GM19240 (cell line): ENCODE results near the gene DGKI.
A peak's percentile ranks its signal among the peaks of the same experiment; 100 is the strongest.
"Not testable (repeated sequence)": the region's sequence is repeated elsewhere in the genome, so short reads cannot be mapped to it uniquely, and the experiment has no call there.

Source experiments
- DNase-seq: peaks from one replicate; pipeline ENCODE4 v3.0.0; 2011; ENCODE audit warnings: low spot score; ENCODE audit not compliant: insufficient read length

The DGKI gene

GRCh38 chr7:137480401-137480800 lies 366.4 kb downstream of the DGKI start:
- DNase-seq: no peak

- no peak for DNase-seq
These were observed 369.8 kb downstream of the DGKI start for GRCh38 chr7:137476937-137477336.

- no peak for DNase-seq
These were observed 370.8 kb downstream of the DGKI start for GRCh38 chr7:137475966-137476365.

GRCh38 chr7:137474540-137475026 lies 372.2 kb downstream of the DGKI start:
- DNase-seq: no peak

GRCh38 chr7:137471128-137471527 lies 375.6 kb downstream of the DGKI start:
- no peak for DNase-seq

- DNase-seq: no peak
These were observed 376.9 kb downstream of the DGKI start for GRCh38 chr7:137469858-137470257.

GRCh38 chr7:137469191-137469811 lies 377.5 kb downstream of the DGKI start:
- DNase-seq: no peak

GRCh38 chr7:137462847-137463246 lies 383.9 kb downstream of the DGKI start:
- no peak for DNase-seq

- DNase-seq: no peak
These were observed 384.6 kb downstream of the DGKI start for GRCh38 chr7:137462074-137462715.

GRCh38 chr7:137458399-137458798 lies 388.4 kb downstream of the DGKI start:
- DNase-seq: no peak

GRCh38 chr7:137454767-137455166 lies 392.0 kb downstream of the DGKI start:
- DNase-seq: no peak

- peak; percentile 4 for DNase-seq
These were observed 392.5 kb downstream of the DGKI start for GRCh38 chr7:137454246-137454724.

- no peak for DNase-seq
These were observed 393.4 kb downstream of the DGKI start for GRCh38 chr7:137453356-137453755.

- DNase-seq: no peak
These were observed 397.8 kb downstream of the DGKI start for GRCh38 chr7:137449016-137449415.

GRCh38 chr7:137448572-137448971 lies 398.2 kb downstream of the DGKI start:
- DNase-seq: not testable (repeated sequence)

GRCh38 chr7:137446025-137446424 lies 400.7 kb downstream of the DGKI start:
- DNase-seq: no peak

GRCh38 chr7:137445268-137445667 lies 401.5 kb downstream of the DGKI start:
- no peak for DNase-seq

GRCh38 chr7:137443616-137444015 lies 403.2 kb downstream of the DGKI start:
- DNase-seq: no peak

GRCh38 chr7:137441451-137441850 lies 405.3 kb downstream of the DGKI start:
- DNase-seq: no peak

GRCh38 chr7:137439829-137440825 lies 406.6 kb downstream of the DGKI start:
- DNase-seq: no peak

- DNase-seq: no peak
These were observed 411.8 kb downstream of the DGKI start for GRCh38 chr7:137434946-137435345.

- DNase-seq: no peak
These were observed 412.2 kb downstream of the DGKI start for GRCh38 chr7:137434530-137434929.
